CD4-positive, alpha-beta memory T cell (primary cell): Measurements from ENCODE around the gene CHCHD3. TPM values are rescaled to one million over a fixed set of nuclear protein-coding genes. Genes with fewer than 3 reads are reported as not detected.

Experiments used
- CTCF ChIA-PET: fragments of 350-600 bp; sonication (Branson Sonifier 250); formaldehyde crosslinking; loops from one replicate; lab custom pipeline; 2021; ENCODE audit warnings: inconsistent platforms; ENCODE audit not compliant: partially characterized antibody; lab: Charles Lee
- POLR2A ChIA-PET: fragments of 350-600 bp; sonication (Branson Sonifier 250); formaldehyde crosslinking; loops from one replicate; lab custom pipeline; 2021; ENCODE audit not compliant: partially characterized antibody; lab: Charles Lee
- DNase-seq, 5 donors: peaks; one replicate each; pipeline versions ENCODE4 v3.0.0 to v3.0.0-alpha.2; 2020 to 2022; ENCODE audit warnings: mixed read lengths in 1 of 5
- H3K27ac ChIP-seq: one replicate; pipeline ENCODE4 v1.7.0; 2013; ENCODE audit warnings: low read depth, low read length
- H3K27me3 ChIP-seq: 2 replicates; pipeline ENCODE4 v1.7.0; 2013; ENCODE audit warnings: mild to moderate bottlenecking, low read length, moderate library complexity; ENCODE audit not compliant: insufficient read depth
- H3K36me3 ChIP-seq: 2 replicates; pipeline ENCODE4 v1.7.0; 2013; ENCODE audit warnings: mild to moderate bottlenecking, low read length, moderate library complexity; ENCODE audit not compliant: insufficient read depth
- H3K4me1 ChIP-seq: 2 replicates; pipeline ENCODE4 v1.7.0; 2013; ENCODE audit warnings: mild to moderate bottlenecking, low read length, moderate library complexity; ENCODE audit not compliant: insufficient read depth
- H3K4me3 ChIP-seq, 2 donors: one replicate each; pipeline ENCODE4 v1.7.0; 2013; ENCODE audit warnings: low read length in 2 of 2, mild to moderate bottlenecking in 1 of 2
- H3K9me3 ChIP-seq, 2 donors: one replicate each; pipeline ENCODE4 v1.7.0; 2013; ENCODE audit warnings: low read length in 2 of 2, control low read depth in 1 of 2; ENCODE audit not compliant: control insufficient read depth in 1 of 2
- H3K27ac Mint-ChIP-seq, 7 donors: one replicate each; pipeline ENCODE4 v1.8.0; 2020 to 2021; ENCODE audit warnings: mixed read lengths in 7 of 7, mild to moderate bottlenecking in 6 of 7, inconsistent platforms in 3 of 7, moderate library complexity in 3 of 7
- H3K27me3 Mint-ChIP-seq, 2 donors: one replicate each; pipeline ENCODE4 v1.8.0; 2020 to 2021; ENCODE audit warnings: mixed read lengths in 2 of 2
- H3K36me3 Mint-ChIP-seq, 2 donors: one replicate each; pipeline ENCODE4 v1.8.0; 2020 to 2021; ENCODE audit warnings: mixed read lengths in 2 of 2, inconsistent platforms in 1 of 2, mild to moderate bottlenecking in 1 of 2
- H3K4me1 Mint-ChIP-seq, 4 donors: one replicate each; pipeline ENCODE4 v1.8.0; 2020 to 2021; ENCODE audit warnings: mixed read lengths in 4 of 4, mild to moderate bottlenecking in 1 of 4
- H3K4me3 Mint-ChIP-seq, 8 donors: one replicate each; pipeline ENCODE4 v1.8.0; 2020 to 2021; ENCODE audit warnings: mixed read lengths in 8 of 8, mild to moderate bottlenecking in 7 of 8, moderate library complexity in 6 of 8, inconsistent platforms in 3 of 8
- H3K9me3 Mint-ChIP-seq, 8 donors: one replicate each; pipeline ENCODE4 v1.8.0; 2020 to 2021; ENCODE audit warnings: mixed read lengths in 8 of 8, mild to moderate bottlenecking in 5 of 8, inconsistent platforms in 3 of 8, moderate library complexity in 1 of 8
- intact Hi-C: fragments of 100-400 bp; cut with micrococcal nuclease; formaldehyde crosslinking; loops from one replicate; pipeline ENCODE4 v1.15.1; 2023
- polyA plus RNA-seq, 2 donors: library from polyadenylated mRNA; unstranded; fragments of 300-500 nt; fragmentation: Illumina TruSeq; gene quantifications; one replicate each; pipeline ENCODE4 v1.2.3, GENCODE V29; 2021
- total RNA-seq, 2 experiments: library from RNA; stranded (reverse); gene quantifications; one replicate each; pipeline ENCODE4 v1.2.3, GENCODE V29; 2021

The CHCHD3 gene
- total and polyA plus RNA-seq, 4 experiments from 2014 or later: 25.2 to 77.3 (median 35.6) TPM

- no peaks in the 10 kb centered on the region for H3K36me3 ChIP-seq
- POLR2A ChIA-PET: no interaction called here
Measured at GRCh38 chr7:132941905-132942304, 140.0 kb downstream of the CHCHD3 start.

GRCh38 chr7:132941428-132941827 is 140.5 kb downstream of the CHCHD3 start:
- peaks cover 0 to 2% (median 0%) of the 10 kb centered on the region in 8 donors for H3K9me3 Mint-ChIP-seq
- DNase-seq: no peak
- H3K27me3 Mint-ChIP-seq: no peaks in the 10 kb centered on the region
- H3K4me1 Mint-ChIP-seq: peaks cover 0 to 4% (median 2%) of the 10 kb centered on the region in 4 donors
- H3K4me3 Mint-ChIP-seq: no peak overlapping the region
- ChIA-PET POLR2A (no interaction called here), CTCF (no interaction called here)
- H3K9me3 ChIP-seq: no peaks in the 10 kb centered on the region
- H3K36me3 ChIP-seq: no peaks in the 10 kb centered on the region
- no peak overlapping the region for H3K27ac ChIP-seq
- no peak overlapping the region for H3K4me3 ChIP-seq
- no peaks in the 10 kb centered on the region for H3K4me1 ChIP-seq
- intact Hi-C loops: no loop called here
- no peaks in the 10 kb centered on the region for H3K27me3 ChIP-seq
- peak overlapping the region in 1 of 7 donors; percentile 4 for H3K27ac Mint-ChIP-seq
- peaks cover 16 to 32% of the 10 kb centered on the region in 2 donors for H3K36me3 Mint-ChIP-seq

More at GRCh38 chr7:132941905-132942304, 140.0 kb downstream of the CHCHD3 start:
- Histone ChIP-seq H3K27me3 (no peaks in the 10 kb centered on the region), H3K4me3 (no peak overlapping the region), H3K4me1 (no peaks in the 10 kb centered on the region), H3K27ac (no peak overlapping the region), H3K9me3 (no peaks in the 10 kb centered on the region)
- CTCF ChIA-PET: no interaction called here
- Mint-ChIP-seq H3K4me3 (no peak overlapping the region), H3K9me3 (no peaks in the 10 kb centered on the region), H3K27ac (no peak overlapping the region), H3K36me3 (peaks cover 16 to 31% of the 10 kb centered on the region in 2 donors), H3K27me3 (no peaks in the 10 kb centered on the region), H3K4me1 (peaks cover 0 to 4% (median 2%) of the 10 kb centered on the region in 4 donors)
- intact Hi-C loops: no loop called here
- no peak for DNase-seq

GRCh38 chr7:132940084-132940483 is 141.8 kb downstream of the CHCHD3 start:
- H3K27me3 ChIP-seq: no peaks in the 10 kb centered on the region
- no peak for DNase-seq
- peaks cover 23 to 46% of the 10 kb centered on the region in 2 donors for H3K36me3 Mint-ChIP-seq

GRCh38 chr7:132939495-132939894 is 142.4 kb downstream of the CHCHD3 start:
- H3K27me3 Mint-ChIP-seq: no peaks in the 10 kb centered on the region

More at GRCh38 chr7:132940084-132940483, 141.8 kb downstream of the CHCHD3 start:
- Histone ChIP-seq H3K4me3 (no peak overlapping the region), H3K4me1 (no peaks in the 10 kb centered on the region), H3K9me3 (no peaks in the 10 kb centered on the region), H3K27ac (no peak overlapping the region), H3K36me3 (no peaks in the 10 kb centered on the region)
- Mint-ChIP-seq H3K27ac (no peak overlapping the region), H3K4me1 (peaks cover 0 to 4% (median 2%) of the 10 kb centered on the region in 4 donors), H3K4me3 (no peak overlapping the region), H3K27me3 (no peaks in the 10 kb centered on the region), H3K9me3 (peaks cover 0 to 5% (median 0%) of the 10 kb centered on the region in 8 donors)
- POLR2A ChIA-PET: no interaction called here
- intact Hi-C loops: no loop called here
- CTCF ChIA-PET: no interaction called here

GRCh38 chr7:132937286-132937685 is 144.6 kb downstream of the CHCHD3 start:
- H3K27ac ChIP-seq: no peak overlapping the region
- no peaks in the 10 kb centered on the region for H3K4me1 ChIP-seq
- CTCF ChIA-PET: no interaction called here
- Mint-ChIP-seq H3K4me1 (peaks cover 0 to 2% (median 0%) of the 10 kb centered on the region in 4 donors), H3K27me3 (no peaks in the 10 kb centered on the region), H3K9me3 (peaks cover 0 to 5% (median 0%) of the 10 kb centered on the region in 8 donors), H3K4me3 (no peak overlapping the region), H3K27ac (no peak overlapping the region), H3K36me3 (peaks cover 33 to 61% of the 10 kb centered on the region in 2 donors)
- H3K4me3 ChIP-seq: no peak overlapping the region
- POLR2A ChIA-PET: no interaction called here
- DNase-seq: no peak
- H3K9me3 ChIP-seq: no peaks in the 10 kb centered on the region
- no peaks in the 10 kb centered on the region for H3K36me3 ChIP-seq
- intact Hi-C loops: no loop called here
- H3K27me3 ChIP-seq: no peaks in the 10 kb centered on the region

More at GRCh38 chr7:132939495-132939894, 142.4 kb downstream of the CHCHD3 start:
- intact Hi-C loops: no loop called here
- no peak overlapping the region for H3K27ac ChIP-seq
- no peaks in the 10 kb centered on the region for H3K27me3 ChIP-seq
- no peaks in the 10 kb centered on the region for H3K36me3 ChIP-seq
- H3K9me3 ChIP-seq: no peaks in the 10 kb centered on the region
- Mint-ChIP-seq H3K4me1 (peaks cover 0 to 4% (median 2%) of the 10 kb centered on the region in 4 donors), H3K36me3 (peaks cover 23 to 52% of the 10 kb centered on the region in 2 donors), H3K9me3 (peaks cover 0 to 5% (median 0%) of the 10 kb centered on the region in 8 donors), H3K27ac (no peak overlapping the region), H3K4me3 (no peak overlapping the region)
- no peaks in the 10 kb centered on the region for H3K4me1 ChIP-seq
- ChIA-PET CTCF (no interaction called here), POLR2A (no interaction called here)
- DNase-seq: no peak
- no peak overlapping the region for H3K4me3 ChIP-seq

GRCh38 chr7:132935608-132936007 is 146.3 kb downstream of the CHCHD3 start:
- Mint-ChIP-seq H3K27me3 (no peaks in the 10 kb centered on the region), H3K4me1 (peaks cover 0 to 2% (median under 1%) of the 10 kb centered on the region in 4 donors), H3K4me3 (no peak overlapping the region), H3K36me3 (peaks cover 26 to 54% of the 10 kb centered on the region in 2 donors), H3K27ac (no peak overlapping the region), H3K9me3 (peaks cover 0 to 8% (median 0%) of the 10 kb centered on the region in 8 donors)
- intact Hi-C loops: no loop called here
- Histone ChIP-seq H3K4me3 (no peak overlapping the region), H3K27me3 (no peaks in the 10 kb centered on the region), H3K27ac (no peak overlapping the region), H3K36me3 (no peaks in the 10 kb centered on the region), H3K4me1 (no peaks in the 10 kb centered on the region), H3K9me3 (no peaks in the 10 kb centered on the region)
- POLR2A ChIA-PET: no interaction called here
- CTCF ChIA-PET: interaction anchor here (1.0 kb wide), 1 partner anchor 12 kb away, joined by 3 read pairs; no protein-coding TSS in a partner anchor
- DNase-seq: no peak

GRCh38 chr7:132934017-132934416 is 147.9 kb downstream of the CHCHD3 start:
- Mint-ChIP-seq H3K27ac (peak overlapping the region in 1 of 7 donors; percentile 47), H3K4me1 (peaks cover 0 to 4% (median 2%) of the 10 kb centered on the region in 4 donors), H3K9me3 (peaks cover 0 to 9% (median 0%) of the 10 kb centered on the region in 8 donors), H3K36me3 (peaks cover 32 to 64% of the 10 kb centered on the region in 2 donors), H3K4me3 (no peak overlapping the region), H3K27me3 (no peaks in the 10 kb centered on the region)
- no peaks in the 10 kb centered on the region for H3K27me3 ChIP-seq
- no peak for DNase-seq
- no peaks in the 10 kb centered on the region for H3K4me1 ChIP-seq
- ChIA-PET CTCF (no interaction called here), POLR2A (no interaction called here)
- H3K27ac ChIP-seq: no peak overlapping the region
- intact Hi-C loops: no loop called here
- H3K9me3 ChIP-seq: no peaks in the 10 kb centered on the region
- no peaks in the 10 kb centered on the region for H3K36me3 ChIP-seq
- H3K4me3 ChIP-seq: no peak overlapping the region
